Measurements from ENCODE around the gene GATA6. TPM values are rescaled to one million over a fixed set of nuclear protein-coding genes. Genes with fewer than 3 reads are reported as not detected.

GATA6 gene
- total RNA-seq, 2 experiments from 2014 or later: not detected

GRCh38 chr18:22223254-22223964 is 54.0 kb downstream of the GATA6 start:
- H3K4me3 Mint-ChIP-seq: no peak overlapping the region
- H3K4me1 Mint-ChIP-seq (ENCODE audit: low read depth): peaks cover 3% of the 10 kb centered on the region
- intact Hi-C loops (cut with micrococcal nuclease): loop anchor here (10.0 kb wide), 1 partner anchor 51 kb away; no protein-coding TSS in a partner anchor
- no peaks in the 10 kb centered on the region for H3K9me3 Mint-ChIP-seq
- CTCF ChIA-PET: no interaction called here
- H3K27ac Mint-ChIP-seq: no peak overlapping the region
- no peak for DNase-seq
- no peaks in the 10 kb centered on the region for H3K36me3 Mint-ChIP-seq (ENCODE audit: low read depth)
- no peaks in the 10 kb centered on the region for H3K27me3 Mint-ChIP-seq (ENCODE audit: low read depth)

GRCh38 chr18:22223965-22224322 is 54.6 kb downstream of the GATA6 start:
- CTCF ChIA-PET: no interaction called here

GRCh38 chr18:22224339-22224738 is 55.0 kb downstream of the GATA6 start:
- Mint-ChIP-seq H3K36me3 (ENCODE audit: low read depth) (no peaks in the 10 kb centered on the region), H3K4me3 (no peak overlapping the region), H3K9me3 (no peaks in the 10 kb centered on the region), H3K4me1 (ENCODE audit: low read depth) (peaks cover 3% of the 10 kb centered on the region), H3K27me3 (ENCODE audit: low read depth) (no peaks in the 10 kb centered on the region), H3K27ac (no peak overlapping the region)
- intact Hi-C loops (cut with micrococcal nuclease): loop anchor here (10.0 kb wide), 1 partner anchor 50 kb away; no protein-coding TSS in a partner anchor
- DNase-seq: no peak
- CTCF ChIA-PET: no interaction called here

More at GRCh38 chr18:22223965-22224322, 54.6 kb downstream of the GATA6 start:
- intact Hi-C loops (cut with micrococcal nuclease): loop anchor here (10.0 kb wide), 1 partner anchor 51 kb away; no protein-coding TSS in a partner anchor
- DNase-seq: no peak
- peaks cover 3% of the 10 kb centered on the region for H3K4me1 Mint-ChIP-seq (ENCODE audit: low read depth)
- no peak overlapping the region for H3K4me3 Mint-ChIP-seq
- no peaks in the 10 kb centered on the region for H3K27me3 Mint-ChIP-seq (ENCODE audit: low read depth)
- H3K9me3 Mint-ChIP-seq: no peaks in the 10 kb centered on the region
- no peak overlapping the region for H3K27ac Mint-ChIP-seq
- no peaks in the 10 kb centered on the region for H3K36me3 Mint-ChIP-seq (ENCODE audit: low read depth)

GRCh38 chr18:22226801-22227200 is 57.4 kb downstream of the GATA6 start:
- Mint-ChIP-seq H3K36me3 (ENCODE audit: low read depth) (no peaks in the 10 kb centered on the region), H3K4me1 (ENCODE audit: low read depth) (no peaks in the 10 kb centered on the region), H3K9me3 (no peaks in the 10 kb centered on the region), H3K27me3 (ENCODE audit: low read depth) (no peaks in the 10 kb centered on the region), H3K27ac (no peak overlapping the region), H3K4me3 (no peak overlapping the region)
- DNase-seq: no peak
- intact Hi-C loops (cut with micrococcal nuclease): loop anchor here (10.0 kb wide), 1 partner anchor 48 kb away; no protein-coding TSS in a partner anchor
- CTCF ChIA-PET: no interaction called here

GRCh38 chr18:22228976-22229375 is 59.6 kb downstream of the GATA6 start:
- DNase-seq: no peak
- Mint-ChIP-seq H3K27ac (no peak overlapping the region), H3K4me3 (no peak overlapping the region), H3K36me3 (ENCODE audit: low read depth) (no peaks in the 10 kb centered on the region), H3K27me3 (ENCODE audit: low read depth) (no peaks in the 10 kb centered on the region), H3K9me3 (no peaks in the 10 kb centered on the region), H3K4me1 (ENCODE audit: low read depth) (no peaks in the 10 kb centered on the region)
- CTCF ChIA-PET: no interaction called here
- intact Hi-C loops (cut with micrococcal nuclease): loop anchor here (10.0 kb wide), 1 partner anchor 46 kb away; no protein-coding TSS in a partner anchor

DNA sequence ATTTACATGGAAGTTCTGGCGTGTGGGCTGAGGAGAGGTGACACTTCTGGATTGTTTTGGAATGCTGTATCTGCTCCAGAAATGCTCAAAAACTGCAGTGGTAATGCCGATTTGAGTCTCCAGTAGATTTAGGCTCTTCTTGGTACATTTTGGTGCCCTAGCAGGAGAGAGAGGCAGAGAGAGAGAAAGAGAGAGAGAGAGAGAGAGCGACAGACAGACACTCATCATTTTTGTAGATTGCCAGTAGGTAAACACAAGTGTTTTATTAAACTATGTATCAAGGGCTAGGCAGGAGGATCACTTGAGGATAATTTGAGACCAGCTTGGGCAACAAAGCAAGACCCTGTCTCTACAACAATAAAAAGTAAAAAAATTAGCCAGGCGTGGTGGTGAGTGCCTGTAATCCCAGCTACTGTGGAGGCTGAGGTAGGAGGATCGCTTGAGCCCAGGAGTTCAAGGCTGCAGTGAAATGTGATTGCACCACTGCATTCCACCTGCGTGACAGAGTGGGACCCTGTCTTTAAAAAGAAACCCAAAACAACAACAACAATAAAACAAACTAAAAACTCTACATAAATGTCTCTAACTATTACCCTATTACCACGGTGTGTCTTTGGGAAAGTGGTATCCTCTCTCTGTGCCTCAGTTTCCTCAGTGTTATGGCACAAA is 60.2 kb downstream of the GATA6 start:
- Mint-ChIP-seq H3K4me1 (ENCODE audit: low read depth) (no peaks in the 10 kb centered on the region), H3K27ac (no peak overlapping the region), H3K27me3 (ENCODE audit: low read depth) (no peaks in the 10 kb centered on the region), H3K9me3 (no peaks in the 10 kb centered on the region), H3K36me3 (ENCODE audit: low read depth) (no peaks in the 10 kb centered on the region), H3K4me3 (no peak overlapping the region)
- intact Hi-C loops (cut with micrococcal nuclease): loop anchor here (10.0 kb wide), 1 partner anchor 45 kb away; no protein-coding TSS in a partner anchor
- no peak for DNase-seq
- CTCF ChIA-PET: no interaction called here

GRCh38 chr18:22230471-22230945 is 61.1 kb downstream of the GATA6 start:
- H3K36me3 Mint-ChIP-seq (ENCODE audit: low read depth): no peaks in the 10 kb centered on the region
- H3K9me3 Mint-ChIP-seq: no peaks in the 10 kb centered on the region
- CTCF ChIA-PET: no interaction called here
- H3K4me3 Mint-ChIP-seq: no peak overlapping the region
- H3K27ac Mint-ChIP-seq: no peak overlapping the region
- intact Hi-C loops (cut with micrococcal nuclease): no loop called here
- H3K4me1 Mint-ChIP-seq (ENCODE audit: low read depth): no peaks in the 10 kb centered on the region
- DNase-seq: no peak
- no peaks in the 10 kb centered on the region for H3K27me3 Mint-ChIP-seq (ENCODE audit: low read depth)

- H3K4me3 Mint-ChIP-seq: no peak overlapping the region
- CTCF ChIA-PET: no interaction called here
- intact Hi-C loops (cut with micrococcal nuclease): no loop called here
- DNase-seq: no peak
- peaks cover 5% of the 10 kb centered on the region for H3K9me3 Mint-ChIP-seq
- no peaks in the 10 kb centered on the region for H3K27me3 Mint-ChIP-seq (ENCODE audit: low read depth)
- H3K36me3 Mint-ChIP-seq (ENCODE audit: low read depth): no peaks in the 10 kb centered on the region
- H3K27ac Mint-ChIP-seq: no peak overlapping the region
- no peaks in the 10 kb centered on the region for H3K4me1 Mint-ChIP-seq (ENCODE audit: low read depth)
Measured at GRCh38 chr18:22233266-22233665, 63.9 kb downstream of the GATA6 start.

DNA sequence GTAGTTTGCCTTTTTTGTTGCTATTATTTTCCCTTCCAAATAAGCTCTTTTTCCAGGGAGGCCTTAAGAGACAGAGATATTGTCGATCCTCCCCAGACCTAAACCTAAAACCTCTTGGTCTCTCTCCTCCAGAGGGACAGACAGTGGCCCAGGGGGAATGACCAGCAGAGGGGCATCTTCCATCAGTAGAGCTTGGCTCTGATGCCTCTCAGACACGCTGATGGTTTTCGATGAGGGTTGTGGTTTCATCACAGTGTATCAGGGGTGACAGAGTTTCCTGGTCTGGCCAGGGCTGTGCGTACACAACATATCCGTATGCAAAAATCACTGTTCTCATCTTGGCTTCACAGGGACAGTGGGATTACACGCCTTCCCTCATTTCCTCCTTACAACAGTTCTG is 68.6 kb downstream of the GATA6 start:
- CTCF ChIA-PET: no interaction called here
- H3K9me3 Mint-ChIP-seq: peaks cover 5% of the 10 kb centered on the region
- H3K4me1 Mint-ChIP-seq (ENCODE audit: low read depth): no peaks in the 10 kb centered on the region
- H3K4me3 Mint-ChIP-seq: no peak overlapping the region
- H3K27me3 Mint-ChIP-seq (ENCODE audit: low read depth): no peaks in the 10 kb centered on the region
- H3K36me3 Mint-ChIP-seq (ENCODE audit: low read depth): no peaks in the 10 kb centered on the region
- no peak for DNase-seq
- H3K27ac Mint-ChIP-seq: no peak overlapping the region
- intact Hi-C loops (cut with micrococcal nuclease): no loop called here

GRCh38 chr18:22238681-22239080 is 69.3 kb downstream of the GATA6 start:
- H3K9me3 Mint-ChIP-seq: peaks cover 5% of the 10 kb centered on the region
- no peaks in the 10 kb centered on the region for H3K36me3 Mint-ChIP-seq (ENCODE audit: low read depth)
- no peaks in the 10 kb centered on the region for H3K4me1 Mint-ChIP-seq (ENCODE audit: low read depth)

DNA sequence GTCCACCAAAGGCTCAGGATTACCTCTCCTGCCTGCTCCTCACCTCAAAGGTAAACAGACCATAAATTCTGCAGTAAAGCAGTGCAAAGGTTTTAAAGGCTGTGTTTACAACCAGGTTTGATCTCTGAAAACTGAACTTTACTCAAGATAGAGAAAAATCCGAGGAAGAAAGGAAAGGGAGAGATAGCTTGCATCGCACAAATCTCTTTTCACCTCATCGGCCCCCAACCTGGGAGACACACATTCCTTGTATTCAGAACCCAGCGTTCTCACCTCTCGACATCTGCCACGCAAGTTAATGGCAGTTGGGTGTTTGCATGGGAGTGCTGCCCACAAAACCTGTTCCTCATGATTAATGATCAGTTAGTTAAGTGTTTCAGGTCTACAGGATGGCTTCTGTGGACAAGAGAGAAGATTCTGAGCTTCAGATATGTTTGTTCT is 72.6 kb downstream of the GATA6 start:
- intact Hi-C loops (cut with micrococcal nuclease): no loop called here
- CTCF ChIA-PET: no interaction called here
- H3K27me3 Mint-ChIP-seq (ENCODE audit: low read depth): no peaks in the 10 kb centered on the region
- no peaks in the 10 kb centered on the region for H3K36me3 Mint-ChIP-seq (ENCODE audit: low read depth)
- DNase-seq: no peak
- H3K9me3 Mint-ChIP-seq: peaks cover 3% of the 10 kb centered on the region
- H3K4me3 Mint-ChIP-seq: no peak overlapping the region
- H3K27ac Mint-ChIP-seq: no peak overlapping the region
- no peaks in the 10 kb centered on the region for H3K4me1 Mint-ChIP-seq (ENCODE audit: low read depth)

More at GRCh38 chr18:22238681-22239080, 69.3 kb downstream of the GATA6 start:
- H3K27me3 Mint-ChIP-seq (ENCODE audit: low read depth): no peaks in the 10 kb centered on the region
- H3K4me3 Mint-ChIP-seq: no peak overlapping the region
- intact Hi-C loops (cut with micrococcal nuclease): no loop called here
- CTCF ChIA-PET: no interaction called here
- no peak for DNase-seq
- no peak overlapping the region for H3K27ac Mint-ChIP-seq

DNA sequence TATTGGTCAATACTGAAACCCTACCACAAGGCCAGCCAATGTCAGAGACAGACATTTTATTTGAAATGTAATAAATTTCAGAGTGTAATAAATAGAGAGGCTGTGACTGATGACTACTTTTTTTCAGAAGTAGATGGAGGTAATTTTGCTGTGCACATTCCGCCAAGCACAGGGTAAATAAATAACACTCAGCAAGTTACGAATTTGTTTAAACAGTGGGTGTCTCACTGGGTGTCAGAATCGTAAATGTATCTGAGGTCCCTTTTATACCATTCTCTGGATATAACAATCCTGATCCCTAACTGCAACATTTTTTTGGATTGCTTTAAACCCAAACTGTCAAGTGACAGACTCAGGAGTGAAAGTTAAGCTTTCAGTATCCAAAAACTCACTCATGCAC is 74.1 kb downstream of the GATA6 start:
- DNase-seq: no peak
- Mint-ChIP-seq H3K4me3 (no peak overlapping the region), H3K27me3 (ENCODE audit: low read depth) (no peaks in the 10 kb centered on the region), H3K36me3 (ENCODE audit: low read depth) (no peaks in the 10 kb centered on the region), H3K27ac (no peak overlapping the region), H3K4me1 (ENCODE audit: low read depth) (no peaks in the 10 kb centered on the region), H3K9me3 (no peaks in the 10 kb centered on the region)
- intact Hi-C loops (cut with micrococcal nuclease): no loop called here
- CTCF ChIA-PET: no interaction called here

- no peaks in the 10 kb centered on the region for H3K9me3 Mint-ChIP-seq
- H3K36me3 Mint-ChIP-seq (ENCODE audit: low read depth): no peaks in the 10 kb centered on the region
- no peak for DNase-seq
- no peaks in the 10 kb centered on the region for H3K4me1 Mint-ChIP-seq (ENCODE audit: low read depth)
- H3K4me3 Mint-ChIP-seq: no peak overlapping the region
- intact Hi-C loops (cut with micrococcal nuclease): no loop called here
- no peaks in the 10 kb centered on the region for H3K27me3 Mint-ChIP-seq (ENCODE audit: low read depth)
- no peak overlapping the region for H3K27ac Mint-ChIP-seq
- CTCF ChIA-PET: no interaction called here
Measured at GRCh38 chr18:22250026-22250425, 80.6 kb downstream of the GATA6 start.

All from activated naive CD4-positive, alpha-beta T cell treated with anti-CD3 and anti-CD28 coated beads for 36 hours (primary cell).